NB4 (cell line): ENCODE data around the gene CYP1A1.
"Not testable (repeated sequence)": the region's sequence is repeated elsewhere in the genome, so short reads cannot be mapped to it uniquely, and the experiment has no call there.

Experiments used
- DNase-seq: peaks from one replicate; pipeline ENCODE4 v3.0.0; 2010; ENCODE audit warnings: low read depth
- H3K4me3 ChIP-seq: one replicate; pipeline ENCODE4 v1.5.1; 2011; ENCODE audit warnings: mild to moderate bottlenecking, low read depth, low read length, moderate library complexity
- MYC ChIP-seq: IDR thresholded peaks from 2 replicates; pipeline ENCODE4 v1.6.1; 2011; ENCODE audit warnings: low read depth, low read length
- POLR2A ChIP-seq: IDR thresholded peaks from 2 replicates; pipeline ENCODE4 v1.6.1; 2011; ENCODE audit warnings: mild to moderate bottlenecking; ENCODE audit not compliant: insufficient read length; ENCODE audit errors: extremely low read depth
- TF ChIP-seq, protein P1 (sequence below): IDR thresholded peaks from 2 replicates; pipeline ENCODE4 v1.6.1; 2011; ENCODE audit warnings: low read depth, low read length
- TF ChIP-seq, protein P2 (sequence below): IDR thresholded peaks from one replicate; pipeline ENCODE4 v1.5.1; 2012; ENCODE audit warnings: low read depth, low read length

CYP1A1 gene

DNA sequence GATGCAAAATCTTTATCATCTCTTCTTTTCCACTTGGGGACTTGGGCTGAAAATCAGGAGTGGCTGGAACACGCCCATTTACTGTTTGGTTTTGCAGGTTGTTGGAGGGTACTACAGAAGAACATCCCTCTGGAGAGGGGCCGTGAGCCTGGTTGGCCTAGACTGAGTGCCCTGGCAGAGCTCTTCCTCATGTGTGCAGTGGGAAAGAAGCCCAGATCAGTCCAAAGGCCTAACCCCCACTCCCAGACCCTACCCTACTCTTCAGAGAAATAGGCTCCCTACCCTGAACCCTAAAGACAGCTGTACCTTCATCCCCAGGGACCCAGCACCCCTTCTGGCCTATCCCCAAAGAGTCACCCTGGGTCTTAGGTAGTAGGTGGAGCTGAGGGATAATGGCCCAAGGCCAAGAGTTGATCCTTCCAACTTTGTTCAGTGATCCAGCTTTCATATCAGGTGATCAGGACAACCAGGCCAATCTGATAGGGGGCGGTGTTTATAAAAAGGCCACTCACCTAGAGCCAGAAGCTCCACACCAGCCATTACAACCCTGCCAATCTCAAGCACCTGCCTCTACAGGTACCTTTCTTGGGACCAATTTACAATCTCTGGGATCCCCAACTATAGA lies 23.1 kb upstream of the CYP1A1 start, which contains the start of gene CYP1A2:
Gene CYP1A2, plus strand, starts transcription at position 524 of the 625 bp plus-strand sequence. CDS start 894 bp downstream, outside the sequence.
- TF ChIP-seq POLR2A (no peak), MYC (no peak)
- TF ChIP-seq, protein P1, sequence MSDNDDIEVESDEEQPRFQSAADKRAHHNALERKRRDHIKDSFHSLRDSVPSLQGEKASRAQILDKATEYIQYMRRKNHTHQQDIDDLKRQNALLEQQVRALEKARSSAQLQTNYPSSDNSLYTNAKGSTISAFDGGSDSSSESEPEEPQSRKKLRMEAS, result no peak
- TF ChIP-seq, protein P2, sequence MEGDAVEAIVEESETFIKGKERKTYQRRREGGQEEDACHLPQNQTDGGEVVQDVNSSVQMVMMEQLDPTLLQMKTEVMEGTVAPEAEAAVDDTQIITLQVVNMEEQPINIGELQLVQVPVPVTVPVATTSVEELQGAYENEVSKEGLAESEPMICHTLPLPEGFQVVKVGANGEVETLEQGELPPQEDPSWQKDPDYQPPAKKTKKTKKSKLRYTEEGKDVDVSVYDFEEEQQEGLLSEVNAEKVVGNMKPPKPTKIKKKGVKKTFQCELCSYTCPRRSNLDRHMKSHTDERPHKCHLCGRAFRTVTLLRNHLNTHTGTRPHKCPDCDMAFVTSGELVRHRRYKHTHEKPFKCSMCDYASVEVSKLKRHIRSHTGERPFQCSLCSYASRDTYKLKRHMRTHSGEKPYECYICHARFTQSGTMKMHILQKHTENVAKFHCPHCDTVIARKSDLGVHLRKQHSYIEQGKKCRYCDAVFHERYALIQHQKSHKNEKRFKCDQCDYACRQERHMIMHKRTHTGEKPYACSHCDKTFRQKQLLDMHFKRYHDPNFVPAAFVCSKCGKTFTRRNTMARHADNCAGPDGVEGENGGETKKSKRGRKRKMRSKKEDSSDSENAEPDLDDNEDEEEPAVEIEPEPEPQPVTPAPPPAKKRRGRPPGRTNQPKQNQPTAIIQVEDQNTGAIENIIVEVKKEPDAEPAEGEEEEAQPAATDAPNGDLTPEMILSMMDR, result no peak
- no peak within 1 kb of the TSS for H3K4me3 ChIP-seq

DNA sequence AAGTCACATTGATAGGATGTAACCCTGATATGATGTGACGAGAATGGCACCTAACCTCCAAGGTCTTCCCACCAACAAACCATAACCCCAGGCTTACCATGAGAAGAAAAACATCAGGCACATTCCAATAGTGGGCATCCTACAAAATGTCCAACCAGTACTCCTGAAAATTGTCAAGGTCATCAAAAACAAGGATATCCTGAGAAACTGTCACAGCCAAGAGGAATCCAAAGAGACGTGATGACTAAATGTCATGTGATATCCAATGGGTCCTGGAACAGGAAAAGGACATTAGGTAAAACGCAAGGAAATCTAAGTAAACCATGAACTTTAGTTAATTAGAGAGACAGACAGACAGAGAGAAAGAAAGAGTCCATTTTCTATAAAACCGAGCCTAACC lies 21.1 kb upstream of the CYP1A1 start:
- no peak overlapping the region for H3K4me3 ChIP-seq
- no peak for DNase-seq
- TF ChIP-seq, protein P2, result no peak
- no peak for TF ChIP-seq POLR2A

More for the DNA sequence above, 23.1 kb upstream of the CYP1A1 start, which contains the start of gene CYP1A2:
- DNase-seq, result no peak

GRCh38 chr15:74742422-74742821 lies 17.1 kb upstream of the CYP1A1 start:
- H3K4me3 ChIP-seq, result no peak overlapping the region
- TF ChIP-seq, protein P2, result no peak
- TF ChIP-seq POLR2A, result no peak
- TF ChIP-seq, protein P1, result no peak
- no peak for TF ChIP-seq MYC
- peak; percentile 18 for DNase-seq

- peak; percentile 25 for DNase-seq
- not testable (repeated sequence) for H3K4me3 ChIP-seq
These were observed 12.9 kb upstream of the CYP1A1 start for GRCh38 chr15:74738239-74738638.

DNA sequence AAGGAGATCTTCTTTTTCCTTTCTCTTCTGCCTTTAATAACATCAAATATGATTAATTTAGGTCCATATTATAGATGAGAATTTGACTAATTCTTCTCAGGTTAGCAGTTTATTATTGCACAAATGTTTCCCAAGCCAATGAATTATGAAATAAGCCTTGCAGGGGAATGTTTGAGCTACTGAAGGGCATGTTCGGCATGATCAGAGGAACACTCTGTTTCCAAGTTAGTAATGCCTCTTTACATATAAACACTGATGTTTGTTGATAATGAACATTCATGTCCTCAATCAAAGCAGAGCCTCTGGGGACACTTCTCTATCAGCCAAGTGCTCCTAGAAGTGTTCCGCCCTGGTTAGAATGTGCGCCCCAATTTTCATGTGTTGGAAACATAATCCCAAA lies 10.0 kb upstream of the CYP1A1 start:
- no peak for DNase-seq
- TF ChIP-seq MYC (no peak), POLR2A (no peak)
- TF ChIP-seq, protein P2, result no peak
- TF ChIP-seq, protein P1, result no peak
- H3K4me3 ChIP-seq, result no peak overlapping the region

GRCh38 chr15:74733269-74733668 lies 7.9 kb upstream of the CYP1A1 start:
- TF ChIP-seq POLR2A (no peak), MYC (no peak)
- TF ChIP-seq, protein P1, result no peak
- TF ChIP-seq, protein P2, result no peak
- no peak overlapping the region for H3K4me3 ChIP-seq

More at GRCh38 chr15:74733269-74733668, 7.9 kb upstream of the CYP1A1 start:
- DNase-seq, result no peak
